Fibroblast of lung (primary cell): Measurements from ENCODE around the gene CXCR1. TPM values are rescaled to one million over a fixed set of nuclear protein-coding genes. Genes with fewer than 3 reads are reported as not detected.

Source experiments
- DNase-seq, 2 donors: peaks; one replicate each; pipeline versions ENCODE4 v3.0.0 to v3.0.0-alpha.2; 2010; ENCODE audit warnings: low read depth in 2 of 2
- H2AFZ ChIP-seq: 2 replicates; pipeline ENCODE4 v1.5.1; 2012; ENCODE audit warnings: low read length, control low read depth, inconsistent platforms
- H3K27ac ChIP-seq: 2 replicates; pipeline ENCODE4 v1.5.1; 2011; ENCODE audit warnings: low read length, control low read depth; ENCODE audit not compliant: insufficient read depth
- H3K27me3 ChIP-seq: 2 replicates; pipeline ENCODE4 v1.5.1; 2011; ENCODE audit warnings: mild to moderate bottlenecking, low read length; ENCODE audit not compliant: control insufficient read depth, insufficient read depth
- H3K36me3 ChIP-seq: 2 replicates; pipeline ENCODE4 v1.5.1; 2011; ENCODE audit warnings: low read length; ENCODE audit not compliant: control insufficient read depth, insufficient read depth
- H3K4me1 ChIP-seq: 2 replicates; pipeline ENCODE4 v1.5.1; 2011; ENCODE audit warnings: low read length; ENCODE audit not compliant: control insufficient read depth, insufficient read depth; ENCODE audit errors: extremely low read depth
- H3K4me2 ChIP-seq: 2 replicates; pipeline ENCODE4 v1.5.1; 2011; ENCODE audit warnings: low read length, control low read depth; ENCODE audit not compliant: insufficient read depth; ENCODE audit errors: extremely low read depth
- H3K4me3 ChIP-seq, 4 experiments: fragments of 200-600 bp in 1 of 4; sonication (generic) in 1 of 4; replicated peaks in 1 of 4; 2 replicates each; pipeline ENCODE4 v1.5.1; 2011 to 2016; ENCODE audit warnings: low read length in 4 of 4, low read depth in 3 of 4, mild to moderate bottlenecking in 3 of 4, control low read depth in 2 of 4, inconsistent platforms in 1 of 4, mixed read lengths in 1 of 4; ENCODE audit not compliant: insufficient read depth in 1 of 4; ENCODE audit errors: control extremely low read depth in 1 of 4
- H3K79me2 ChIP-seq: 2 replicates; pipeline ENCODE4 v1.5.1; 2012; ENCODE audit warnings: mild to moderate bottlenecking, low read length, inconsistent platforms; ENCODE audit not compliant: control insufficient read depth, insufficient read depth
- H3K9ac ChIP-seq: 2 replicates; pipeline ENCODE4 v1.5.1; 2011; ENCODE audit warnings: mild to moderate bottlenecking, low read length, control low read depth; ENCODE audit not compliant: insufficient read depth
- H3K9me3 ChIP-seq: 2 replicates; pipeline ENCODE4 v1.5.1; 2012; ENCODE audit warnings: low read depth, low read length; ENCODE audit not compliant: control insufficient read depth, insufficient read depth
- H4K20me1 ChIP-seq: 2 replicates; pipeline ENCODE4 v1.5.1; 2011; ENCODE audit warnings: low read length; ENCODE audit not compliant: control insufficient read depth, insufficient read depth; ENCODE audit errors: extremely low read depth
- CTCF ChIP-seq, 2 donors: IDR thresholded peaks in 1 of 2; conservative IDR thresholded peaks in 1 of 2; 1 replicate in 1 of 2; 2 replicates in 1 of 2; pipeline ENCODE4 v1.5.1; 2011 to 2012; ENCODE audit warnings: low read length in 2 of 2, control low read depth in 1 of 2, inconsistent platforms in 1 of 2, low read depth in 1 of 2, mild to moderate bottlenecking in 1 of 2
- EZH2 ChIP-seq: IDR thresholded peaks from 2 replicates; pipeline ENCODE4 v1.5.1; 2012; ENCODE audit warnings: low read length, control low read depth, mild to moderate bottlenecking; ENCODE audit errors: missing control alignments
- polyA plus RNA-seq, 2 donors: library from polyadenylated mRNA; depleted of rRNA in 1 of 2; stranded (reverse) in 1 of 2; unstranded in 1 of 2; fragments of >200 nt; gene quantifications; 2 replicates each; pipeline ENCODE4 v1.2.1, GENCODE V29; 2011 to 2012; ENCODE audit warnings: missing spikeins in 1 of 2
- total RNA-seq: library from RNA; depleted of rRNA; stranded (reverse); fragments of >200 nt; gene quantifications from 2 replicates; pipeline ENCODE4 v1.2.1, GENCODE V29; 2014

Gene CXCR1
- total and polyA plus RNA-seq, 2 donors (not counting 1 experiment from before 2014, with no cell fraction given), result not detected

- H4K20me1 ChIP-seq, result no peaks in the 10 kb centered on the region
Measured at GRCh38 chr2:218162814-218163213, 3.9 kb downstream of the CXCR1 start.

DNA sequence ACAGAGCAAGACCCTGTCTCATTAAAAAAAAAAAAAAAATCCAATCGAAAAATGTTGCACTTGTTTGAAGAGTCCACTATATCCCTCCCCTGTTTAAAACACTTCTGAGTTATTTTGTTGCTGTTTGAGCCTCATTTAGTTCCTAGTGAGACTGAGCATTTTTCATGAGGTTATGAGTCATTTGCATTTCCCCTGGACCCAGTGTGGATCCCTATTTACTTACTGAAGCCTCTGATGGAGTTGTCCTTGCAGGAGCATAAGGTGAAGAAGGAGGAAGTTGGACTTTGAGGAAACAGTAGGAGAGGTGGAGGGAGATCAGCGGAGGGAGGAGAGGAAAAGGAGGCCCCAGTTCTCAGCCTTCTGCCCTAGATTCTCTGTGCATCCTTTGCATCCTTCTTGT, 5.1 kb downstream of the CXCR1 start:
- Histone ChIP-seq H3K4me2 (no peak overlapping the region), H2AFZ (no peak overlapping the region), H3K4me1 (no peaks in the 10 kb centered on the region), H4K20me1 (no peaks in the 10 kb centered on the region), H3K27ac (no peak overlapping the region), H3K4me3 (no peak overlapping the region), H3K9me3 (no peaks in the 10 kb centered on the region), H3K9ac (no peak overlapping the region), H3K27me3 (peaks cover 20% of the 10 kb centered on the region), H3K36me3 (no peaks in the 10 kb centered on the region), H3K79me2 (no peaks in the 10 kb centered on the region)
- TF ChIP-seq EZH2 (no peak), CTCF (conservative IDR thresholded peaks at IDR 0.05 in 1 of 2, IDR thresholded peaks at IDR 0.05 in 1 of 2; ENCODE audit: low read depth in 1 of 2, low read length in 2 of 2) (no peak)
- no peak for DNase-seq

More at GRCh38 chr2:218162814-218163213, 3.9 kb downstream of the CXCR1 start:
- Histone ChIP-seq H3K4me2 (no peak overlapping the region), H3K36me3 (no peaks in the 10 kb centered on the region), H3K27ac (no peak overlapping the region), H3K4me1 (no peaks in the 10 kb centered on the region), H2AFZ (no peak overlapping the region), H3K9ac (no peak overlapping the region), H3K27me3 (peaks cover 20% of the 10 kb centered on the region), H3K4me3 (no peak overlapping the region), H3K9me3 (no peaks in the 10 kb centered on the region), H3K79me2 (no peaks in the 10 kb centered on the region)
- TF ChIP-seq EZH2, result no peak
- TF ChIP-seq CTCF (conservative IDR thresholded peaks at IDR 0.05 in 1 of 2, IDR thresholded peaks at IDR 0.05 in 1 of 2; ENCODE audit: low read depth in 1 of 2, low read length in 2 of 2), result no peak
- no peak for DNase-seq

- Histone ChIP-seq H3K9ac (no peak overlapping the region), H3K4me2 (no peak overlapping the region), H3K27me3 (peaks cover 9% of the 10 kb centered on the region), H4K20me1 (no peaks in the 10 kb centered on the region), H3K27ac (no peak overlapping the region), H3K36me3 (no peaks in the 10 kb centered on the region), H3K4me3 (no peak overlapping the region), H3K79me2 (no peaks in the 10 kb centered on the region), H3K9me3 (no peaks in the 10 kb centered on the region), H3K4me1 (no peaks in the 10 kb centered on the region), H2AFZ (no peak overlapping the region)
- DNase-seq, result no peak
- no peak for TF ChIP-seq EZH2
- TF ChIP-seq CTCF (conservative IDR thresholded peaks at IDR 0.05 in 1 of 2, IDR thresholded peaks at IDR 0.05 in 1 of 2; ENCODE audit: low read depth in 1 of 2, low read length in 2 of 2), result no peak
Measured at GRCh38 chr2:218155953-218156479, 10.7 kb downstream of the CXCR1 start.
